COLO668 (cell line): ENCODE data around the gene ELOVL7.
"Not testable (repeated sequence)": the region's sequence is repeated elsewhere in the genome, so short reads cannot be mapped to it uniquely, and the experiment has no call there.

ENCODE experiments used
- DNase-seq: peaks from one replicate; lab custom pipeline; 2025; ENCODE audit not compliant: unreplicated experiment; lab: John Stamatoyannopoulos, UW

ELOVL7 gene

DNA sequence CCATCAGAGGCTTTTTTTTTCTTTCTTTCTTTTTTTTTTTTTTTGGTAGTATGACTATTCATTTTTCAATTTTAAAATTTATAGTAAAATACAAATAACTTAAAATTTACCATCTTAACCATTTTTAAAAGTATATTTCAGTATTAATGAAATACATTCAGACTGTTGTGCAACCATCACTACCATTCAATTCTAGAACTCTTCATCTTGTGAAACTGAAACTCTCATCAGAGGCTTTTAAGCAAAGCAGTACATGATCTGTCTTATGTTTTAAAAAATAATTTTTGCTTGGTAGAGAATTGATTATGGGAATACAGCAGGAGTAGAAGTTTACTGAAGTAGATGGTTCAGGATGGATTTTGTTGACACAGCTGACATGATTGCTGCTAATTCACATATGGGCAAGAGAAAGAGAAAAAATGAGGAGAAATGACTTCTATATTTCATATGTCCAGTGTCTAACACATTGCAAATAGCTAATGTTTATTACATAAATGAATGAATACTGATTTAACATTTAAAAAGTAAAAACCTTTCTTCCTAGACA lies 13.4 kb downstream of the ELOVL7 start:
- no peak for DNase-seq

DNA sequence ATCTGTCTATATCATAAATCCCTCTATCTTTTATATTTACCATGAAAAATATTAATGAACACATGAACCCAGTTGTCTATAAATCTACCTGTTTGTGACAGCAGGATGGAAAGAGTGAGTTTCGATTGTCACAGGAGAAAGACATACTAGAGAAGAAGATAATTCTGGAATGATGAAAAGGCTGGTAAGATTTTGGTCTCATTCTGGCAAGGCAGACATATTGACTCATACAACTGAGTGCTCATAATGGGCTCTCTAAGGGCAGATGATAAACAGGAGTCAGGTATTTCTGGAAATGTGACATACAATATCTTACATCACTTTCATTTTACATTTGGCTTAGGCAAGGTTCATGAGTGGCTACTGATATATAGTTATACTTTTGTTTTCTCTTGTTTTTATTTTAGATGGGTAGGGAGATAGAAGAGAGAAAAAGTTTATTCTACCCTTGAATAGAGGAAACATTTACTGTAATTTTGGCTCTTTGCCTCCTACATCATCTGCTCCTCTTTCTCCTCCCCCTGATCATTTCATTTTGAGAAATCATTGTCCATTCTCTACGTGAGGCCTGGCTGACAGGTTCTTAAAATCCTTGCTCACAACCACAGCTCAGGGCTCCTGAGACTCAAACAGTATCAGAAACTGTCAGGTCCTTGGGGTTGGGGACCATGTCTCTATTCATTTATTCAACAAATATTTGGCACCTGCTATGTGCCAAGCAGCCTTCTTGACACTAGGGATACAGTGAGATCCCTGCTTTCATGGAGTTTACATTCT lies 14.4 kb downstream of the ELOVL7 start:
- no peak for DNase-seq

DNA sequence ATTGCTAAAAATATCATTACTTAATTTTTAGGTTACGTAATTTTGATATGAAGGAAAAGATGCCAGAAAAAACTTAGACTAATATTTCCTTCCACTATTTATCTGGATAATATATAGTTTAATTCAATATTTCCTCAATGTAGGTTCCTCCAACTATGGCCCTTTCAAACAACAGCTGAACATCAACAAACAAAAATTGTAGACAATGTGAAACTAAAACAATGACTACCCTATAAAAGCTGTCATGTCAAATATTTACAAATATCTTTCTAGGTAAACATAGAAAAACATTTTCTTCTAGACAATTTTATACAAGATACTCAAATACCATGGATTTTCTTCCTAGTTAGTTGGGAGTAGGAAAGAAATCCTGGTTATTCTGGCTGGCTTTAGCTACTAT lies 16.9 kb downstream of the ELOVL7 start:
- DNase-seq: no peak

DNA sequence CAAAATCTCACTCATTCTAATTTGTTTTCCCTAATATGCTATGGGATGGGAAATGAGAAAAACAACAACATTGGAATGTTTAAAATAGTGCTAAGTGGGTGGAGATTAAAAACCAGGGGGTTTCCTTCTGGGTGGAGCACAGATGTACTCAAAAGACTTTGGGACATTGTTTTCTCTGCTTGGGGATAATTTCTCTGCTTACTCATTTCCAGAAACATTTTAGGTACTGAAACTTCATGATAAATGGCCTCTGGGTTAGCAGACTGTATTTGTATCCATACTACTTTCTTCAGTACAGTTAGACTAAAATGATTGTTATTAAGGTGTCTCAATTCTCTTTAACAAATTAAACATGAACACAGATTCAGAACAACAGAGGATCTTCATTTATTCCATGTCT lies 17.4 kb downstream of the ELOVL7 start:
- DNase-seq: no peak

DNA sequence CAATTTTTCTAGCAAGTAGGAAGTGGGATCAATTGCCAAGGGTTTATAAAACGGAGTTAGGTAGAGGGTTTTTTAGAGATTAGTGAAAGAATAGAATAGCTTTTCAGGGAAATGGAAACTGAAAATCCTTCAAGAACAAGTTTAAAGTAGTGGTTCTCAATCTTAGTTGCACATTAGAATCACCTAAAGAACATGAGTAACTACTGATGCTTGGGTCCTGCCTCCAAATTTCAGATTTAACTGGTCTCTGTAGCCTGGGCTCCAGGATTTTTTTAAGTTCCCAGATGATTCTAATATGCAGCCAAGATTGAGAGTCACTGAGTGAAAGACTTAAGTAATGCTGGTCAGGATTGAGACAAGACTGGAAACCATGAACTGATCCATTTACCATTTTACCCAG lies 20.5 kb downstream of the ELOVL7 start:
- DNase-seq: no peak

DNA sequence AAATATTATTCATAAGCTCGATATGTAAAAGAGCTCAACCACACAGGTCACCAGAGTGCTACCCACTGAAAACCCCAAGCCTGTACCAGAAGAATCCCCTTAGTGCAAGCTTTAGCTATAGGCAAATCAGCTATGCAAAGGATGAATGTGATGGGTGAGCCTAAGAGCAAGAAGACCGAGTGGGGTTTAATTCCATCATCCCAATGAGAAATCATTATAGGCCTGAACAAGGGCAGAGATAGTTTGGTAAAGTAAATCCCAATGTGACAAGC lies 21.8 kb downstream of the ELOVL7 start:
- DNase-seq: no peak

- DNase-seq: no peak
These were observed 22.4 kb downstream of the ELOVL7 start for GRCh38 chr5:60821488-60822284.

DNA sequence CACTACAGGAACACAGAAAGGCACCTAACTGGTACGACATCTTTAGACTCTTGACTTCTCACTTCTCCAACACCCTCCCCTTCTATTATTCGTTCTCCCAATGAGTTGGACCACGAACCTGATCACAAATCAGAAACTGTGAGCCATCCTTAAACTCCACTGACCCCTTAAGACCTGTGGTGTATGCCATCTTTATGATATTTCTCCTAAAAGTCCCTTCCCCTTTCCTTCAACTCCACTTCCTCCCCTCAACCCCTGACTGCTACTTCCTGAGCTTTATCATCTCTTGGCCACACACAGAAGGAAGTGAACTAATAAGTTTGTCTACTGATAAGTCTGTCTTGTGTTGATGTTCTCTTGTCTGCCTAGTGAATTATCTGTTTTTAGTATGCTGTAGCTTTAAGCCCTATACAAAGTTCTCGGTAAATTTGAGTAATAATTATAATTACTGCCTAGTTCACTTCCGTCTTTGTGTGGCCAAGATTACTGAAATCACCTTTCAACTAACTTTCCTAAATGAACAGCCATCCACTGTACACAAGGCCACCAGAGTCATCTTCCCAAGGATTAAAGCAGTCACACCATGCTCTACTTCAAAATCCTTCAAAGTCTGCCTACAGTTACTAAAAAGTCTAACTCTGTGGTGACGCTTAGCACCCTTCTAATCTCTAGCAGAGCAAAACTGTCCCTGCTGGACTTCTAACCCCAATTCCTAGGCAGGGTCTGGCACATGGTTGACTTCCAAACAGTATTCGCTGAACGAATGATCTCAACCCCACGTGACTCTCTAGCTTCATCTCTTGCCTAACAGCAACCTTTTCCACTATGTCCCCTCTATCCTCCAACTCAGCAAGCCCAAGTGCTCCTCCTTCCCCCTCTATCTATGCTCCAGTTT lies 23.2 kb downstream of the ELOVL7 start:
- DNase-seq: no peak

DNA sequence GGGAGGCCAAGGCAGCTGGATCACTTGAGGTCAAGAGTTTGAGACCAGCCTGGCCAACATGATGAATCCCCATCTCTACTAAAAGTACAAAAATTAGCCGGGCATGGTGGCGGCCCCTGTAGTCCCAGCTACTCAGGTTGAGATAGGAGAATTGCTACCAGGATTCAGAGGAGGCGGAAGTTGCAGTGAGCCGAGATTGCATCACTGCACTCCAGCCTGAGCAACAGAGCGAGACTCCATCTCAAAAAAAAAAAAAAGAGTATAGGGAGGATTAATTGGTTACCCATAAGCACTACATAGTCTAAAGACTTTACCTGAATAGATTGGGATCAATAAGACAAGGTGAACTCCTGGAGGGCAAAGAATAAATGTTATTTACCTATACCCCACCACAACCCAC lies 27.9 kb downstream of the ELOVL7 start:
- DNase-seq: not testable (repeated sequence)

DNA sequence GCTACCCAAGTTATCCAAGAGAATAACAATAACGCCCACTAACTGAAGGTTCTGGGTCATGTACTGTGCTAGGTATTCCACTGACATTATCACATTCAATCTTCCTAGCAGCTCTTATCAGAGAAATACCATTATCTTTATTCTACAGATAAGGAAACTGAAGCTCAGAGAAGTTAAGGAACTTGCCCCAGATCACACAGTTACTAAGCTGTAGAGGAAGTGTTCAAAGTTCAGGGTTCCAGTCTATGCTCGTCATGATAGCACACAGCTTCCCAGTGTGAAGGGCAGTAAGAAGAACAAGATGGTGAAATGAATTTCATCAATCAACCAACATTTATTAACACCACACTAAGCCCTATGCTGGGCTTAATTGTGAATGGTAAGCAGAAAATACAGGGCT lies 29.6 kb downstream of the ELOVL7 start:
- DNase-seq: no peak

- DNase-seq: no peak
These were observed 31.6 kb downstream of the ELOVL7 start for GRCh38 chr5:60812426-60812825.

GRCh38 chr5:60811105-60811504 lies 33.0 kb downstream of the ELOVL7 start:
- no peak for DNase-seq

DNA sequence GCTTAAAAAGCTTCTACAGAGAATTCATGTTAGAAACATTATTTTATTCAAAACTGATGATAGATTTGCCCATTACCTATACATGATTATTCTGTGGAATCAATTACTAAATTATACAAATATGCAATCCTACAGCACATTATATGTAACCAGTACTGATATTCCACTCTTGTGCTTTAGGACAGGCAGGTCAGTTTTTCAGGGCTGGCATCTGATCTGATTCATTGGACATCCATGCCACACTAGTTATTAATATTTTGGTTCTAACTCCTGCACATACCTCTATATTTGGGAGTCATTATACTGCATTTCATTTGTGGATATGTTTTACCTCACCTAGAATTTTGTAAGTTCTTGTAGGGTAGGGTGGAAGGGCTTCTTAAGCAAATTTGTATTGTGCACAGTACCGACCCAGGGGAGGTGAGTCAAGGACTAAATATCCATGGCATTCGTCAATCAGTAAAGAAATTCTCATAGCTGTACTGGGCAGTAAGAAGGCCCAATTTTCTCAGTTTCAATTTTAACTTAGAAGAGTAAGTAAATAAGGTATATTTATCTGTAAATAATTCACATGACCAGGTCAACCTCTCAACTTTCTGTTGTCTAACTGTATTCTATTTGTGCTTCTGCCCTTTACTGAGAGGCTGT lies 33.5 kb downstream of the ELOVL7 start:
- DNase-seq: no peak

DNA sequence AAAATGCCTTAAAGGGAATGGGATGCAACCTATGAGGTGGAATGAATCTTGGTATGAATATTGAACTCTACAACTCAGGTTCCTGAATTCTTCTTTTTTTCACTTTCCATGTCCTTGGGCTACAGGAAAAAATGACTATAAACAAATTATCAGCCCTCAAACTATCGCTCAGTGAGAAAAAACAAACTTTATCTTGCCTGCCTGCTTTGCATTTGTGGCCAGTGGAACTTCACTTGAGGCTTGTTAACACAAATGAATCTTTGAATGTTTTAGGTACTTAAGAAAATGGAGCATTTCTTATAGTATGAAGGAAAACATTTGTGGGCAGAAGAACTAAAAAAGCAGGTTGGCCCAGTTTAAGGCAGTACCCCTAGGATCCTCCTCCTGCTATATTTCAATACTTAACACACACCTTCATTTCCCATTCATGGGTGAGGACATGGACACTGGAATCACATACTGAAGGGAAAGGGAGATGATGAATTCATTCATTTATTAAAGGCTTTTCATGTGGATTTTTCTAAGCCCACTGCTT lies 34.1 kb downstream of the ELOVL7 start:
- no peak for DNase-seq

GRCh38 chr5:60806591-60807243 lies 37.4 kb downstream of the ELOVL7 start:
- DNase-seq: no peak

GRCh38 chr5:60805463-60805862 lies 38.6 kb downstream of the ELOVL7 start:
- DNase-seq: no peak

GRCh38 chr5:60803712-60804111 lies 40.4 kb downstream of the ELOVL7 start:
- DNase-seq: no peak

- DNase-seq: no peak
These were observed 41.1 kb downstream of the ELOVL7 start for GRCh38 chr5:60802986-60803385.

GRCh38 chr5:60802226-60802625 lies 41.8 kb downstream of the ELOVL7 start:
- no peak for DNase-seq

DNA sequence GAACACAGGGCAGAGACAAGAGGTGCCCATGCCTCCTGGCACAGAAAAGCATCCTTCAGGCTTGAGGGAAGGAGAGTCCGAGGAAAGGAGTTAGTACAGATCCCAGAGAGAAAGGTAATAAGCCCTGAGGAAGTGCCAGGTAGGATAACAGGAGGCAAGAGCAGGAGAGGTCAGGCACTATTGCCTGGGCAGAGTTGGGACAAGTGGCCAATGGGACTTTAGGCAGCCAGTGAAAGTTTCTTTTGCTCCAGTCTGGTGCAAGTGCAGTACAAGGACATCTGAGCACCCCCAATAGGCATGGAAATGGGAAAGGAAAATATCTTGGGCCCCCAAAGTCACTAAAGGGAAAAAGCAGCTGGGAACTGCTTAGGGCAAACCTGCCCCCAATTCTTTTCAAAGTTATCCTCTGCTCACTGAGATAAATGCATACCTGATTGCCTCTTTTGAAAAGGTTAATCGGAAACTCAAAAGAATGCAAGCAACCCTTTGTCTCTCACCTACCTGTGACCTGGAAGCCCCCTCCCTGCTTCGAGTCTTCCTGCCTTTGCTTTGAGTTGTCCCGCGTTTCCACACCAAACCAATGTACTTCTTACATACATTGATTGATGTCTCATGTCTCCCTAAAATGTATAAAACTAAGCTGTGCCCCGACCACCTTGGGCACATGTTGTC lies 46.5 kb downstream of the ELOVL7 start:
- no peak for DNase-seq
